GM13976 (cell line): Measurements from ENCODE around the gene PTPRG.

ENCODE experiments used
- DNase-seq: peaks from one replicate; pipeline ENCODE4 v3.0.0; 2012; ENCODE audit warnings: low spot score
- CTCF ChIP-seq: IDR thresholded peaks from 2 replicates; pipeline ENCODE4 v1.5.1; 2012; ENCODE audit warnings: borderline replicate concordance, mild to moderate bottlenecking; ENCODE audit not compliant: insufficient read depth; ENCODE audit errors: extremely low read depth, missing control alignments, control extremely low read depth
- in situ Hi-C: fragments of 300-500 bp; cut with MboI; formaldehyde crosslinking; loops from one replicate; pipeline ENCODE4 v1.12.0; 2022; ENCODE audit warnings: low sequenced_read_pairs, mixed read lengths, inconsistent platforms; ENCODE audit not compliant: unreplicated experiment

The PTPRG gene

DNA sequence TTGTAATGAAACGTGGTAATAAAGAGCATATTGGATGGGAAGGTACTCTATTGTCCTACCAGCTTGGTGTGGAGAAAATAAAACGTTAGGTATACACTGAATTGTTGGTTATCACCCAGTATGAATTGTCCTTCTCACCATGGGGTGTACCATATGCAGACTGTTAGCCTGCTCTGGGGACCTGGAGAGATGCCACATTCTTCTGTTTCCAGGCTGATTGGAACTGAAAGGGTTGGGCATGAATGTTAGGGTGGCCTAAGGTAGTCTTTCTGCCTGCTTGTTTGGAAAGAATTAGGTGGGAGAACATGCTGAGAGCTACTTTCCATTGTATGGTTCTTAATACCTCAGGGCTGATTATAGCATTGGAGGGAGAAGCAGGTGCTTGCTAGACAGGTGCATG lies 340.6 kb downstream of the PTPRG start:
- TF ChIP-seq CTCF: no peak
- no peak for DNase-seq
- in situ Hi-C loops: no loop called here

GRCh38 chr3:61903074-61903473 lies 341.7 kb downstream of the PTPRG start:
- TF ChIP-seq CTCF: no peak

DNA sequence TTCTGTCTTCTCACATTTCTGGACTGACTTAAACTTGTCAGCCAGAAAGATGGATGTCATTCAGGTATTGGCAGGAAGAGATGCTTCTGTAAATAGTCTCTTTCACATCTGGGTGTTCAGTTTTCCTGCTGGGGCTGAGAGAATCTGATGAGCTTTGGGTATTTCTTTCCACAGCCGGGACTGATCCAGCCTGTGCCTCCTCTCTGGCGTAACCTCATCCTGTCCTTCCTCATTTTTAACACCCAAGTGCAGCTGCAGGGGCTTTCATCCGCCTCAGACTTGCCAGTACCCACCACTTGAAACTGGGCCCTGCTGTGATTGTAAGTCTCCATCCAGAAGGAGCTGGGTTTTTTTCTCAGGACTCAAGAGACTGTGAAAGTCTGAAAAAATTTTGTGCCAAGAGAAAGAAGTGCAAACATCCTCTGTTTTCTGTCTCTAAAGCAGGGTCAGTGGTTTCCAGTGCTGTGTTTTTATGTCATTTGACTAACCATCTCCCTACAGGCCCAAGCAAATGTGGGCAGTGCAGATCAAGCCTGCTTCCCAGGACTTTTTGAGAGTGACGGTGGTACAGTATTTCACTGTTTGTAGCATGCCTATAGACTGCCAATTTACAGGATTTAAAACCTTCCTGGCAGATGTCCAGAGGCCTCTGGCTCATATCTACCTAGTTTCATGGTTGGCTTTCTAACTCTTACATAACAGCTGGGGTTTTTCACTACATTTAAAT lies 342.7 kb downstream of the PTPRG start:
- no peak for DNase-seq
- no peak for TF ChIP-seq CTCF
- in situ Hi-C loops: no loop called here

More at GRCh38 chr3:61903074-61903473, 341.7 kb downstream of the PTPRG start:
- in situ Hi-C loops: no loop called here
- no peak for DNase-seq

DNA sequence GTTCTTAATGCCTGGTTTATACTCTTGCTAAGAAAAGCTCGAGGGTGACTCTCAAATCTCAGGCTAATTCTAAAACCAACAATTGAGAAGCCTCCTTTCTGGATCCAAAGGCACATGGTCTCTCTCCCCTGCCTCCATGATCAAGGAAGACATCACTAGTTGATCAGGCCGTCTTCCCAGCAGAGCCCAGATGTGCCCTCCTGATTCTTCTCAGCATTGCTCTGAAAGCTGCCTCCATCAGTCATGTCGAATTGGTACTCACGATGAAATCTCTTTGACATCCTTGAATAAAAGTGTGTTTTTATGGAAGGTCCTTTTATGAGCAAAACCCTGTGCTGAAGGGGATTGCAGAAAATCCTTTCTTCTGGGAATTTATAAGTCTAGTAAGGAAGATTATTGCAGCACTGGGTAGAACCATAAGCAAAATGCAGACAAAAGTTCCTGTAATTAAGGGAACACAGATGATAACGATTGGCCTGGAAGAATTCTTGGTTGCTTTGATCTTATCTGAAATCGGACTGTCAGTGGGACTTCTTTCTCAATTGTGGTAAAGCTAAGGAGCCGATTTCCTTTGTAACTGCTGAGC lies 345.9 kb downstream of the PTPRG start:
- in situ Hi-C loops: no loop called here
- no peak for DNase-seq
- TF ChIP-seq CTCF: no peak

DNA sequence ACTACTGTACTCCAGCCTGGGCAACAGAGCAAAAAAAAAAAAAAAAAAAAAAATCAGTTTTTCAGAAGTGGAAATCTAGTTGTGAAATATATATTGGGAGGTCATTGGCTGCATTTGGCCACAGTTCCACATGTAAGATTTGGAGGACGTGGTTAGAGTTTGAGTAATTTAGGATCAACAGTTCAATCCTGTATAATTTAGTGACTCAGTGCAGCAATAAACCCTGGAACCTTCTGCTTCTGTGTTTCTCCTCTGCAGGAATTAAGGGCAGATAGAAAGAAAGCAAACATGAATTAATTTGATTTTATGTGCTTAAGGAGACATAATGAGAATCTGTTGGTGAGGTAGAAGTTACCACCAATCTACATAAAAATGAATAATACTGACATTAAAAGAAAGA lies 347.0 kb downstream of the PTPRG start:
- no peak for TF ChIP-seq CTCF
- in situ Hi-C loops: no loop called here
- no peak for DNase-seq

DNA sequence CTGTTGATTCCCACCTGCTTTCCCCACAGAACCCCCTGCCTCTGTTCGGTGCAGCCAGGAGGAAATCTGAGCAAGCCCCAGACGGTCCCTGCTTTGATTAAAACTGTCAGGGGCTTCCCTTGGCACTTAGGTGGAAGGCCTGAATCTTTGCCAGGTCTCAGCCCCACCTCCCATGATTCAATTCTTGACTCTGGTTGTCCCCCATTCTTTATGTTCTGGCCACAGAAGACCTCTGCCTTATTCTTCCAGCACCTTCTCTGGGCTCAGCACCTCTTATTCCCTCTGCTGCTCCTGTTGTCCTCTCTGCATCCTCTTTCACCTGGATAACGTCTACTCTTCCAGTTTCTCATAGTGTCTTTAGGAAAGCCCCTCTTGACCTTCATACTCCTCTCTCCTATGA lies 349.4 kb downstream of the PTPRG start:
- in situ Hi-C loops: no loop called here
- TF ChIP-seq CTCF: no peak
- no peak for DNase-seq
